OCI-LY1 (cell line): ENCODE data around the gene TAAR2.

Experiments used
- H2AFZ ChIP-seq: fragments of 200-600 bp; sonication (generic), shearing (Covaris generic); 2 replicates; pipeline ENCODE4 v1.6.0; 2014; ENCODE audit warnings: antibody characterized with exemption, mild to moderate bottlenecking, low read length
- H3F3A ChIP-seq: fragments of 200-600 bp; sonication (generic), shearing (Covaris generic); 2 replicates; pipeline ENCODE4 v1.6.0; 2014; ENCODE audit warnings: mild to moderate bottlenecking, antibody characterized with exemption, low read length, moderate library complexity; ENCODE audit not compliant: insufficient read depth
- H3K27ac ChIP-seq: fragments of 200-600 bp; sonication (generic); 2 replicates; pipeline ENCODE4 v1.5.1; 2014; ENCODE audit warnings: low read length, mixed run types, mild to moderate bottlenecking, low read depth; ENCODE audit not compliant: poor library complexity, severe bottlenecking
- H3K27me3 ChIP-seq: fragments of 200-600 bp; sonication (generic); 2 replicates; pipeline ENCODE4 v1.6.0; 2014; ENCODE audit warnings: antibody characterized with exemption, mild to moderate bottlenecking, low read length, moderate library complexity; ENCODE audit not compliant: insufficient read depth
- H3K36me3 ChIP-seq: fragments of 200-600 bp; sonication (generic); 2 replicates; pipeline ENCODE4 v1.6.1; 2014; ENCODE audit warnings: mild to moderate bottlenecking, antibody characterized with exemption, low read length, moderate library complexity, mixed read lengths; ENCODE audit not compliant: insufficient read depth
- H3K4me1 ChIP-seq: fragments of 200-600 bp; sonication (generic); 2 replicates; pipeline ENCODE4 v1.5.1; 2014; ENCODE audit warnings: mild to moderate bottlenecking, low read length, moderate library complexity; ENCODE audit not compliant: insufficient read depth, severe bottlenecking
- H3K4me2 ChIP-seq: fragments of 200-600 bp; sonication (generic), shearing (Covaris generic); 2 replicates; pipeline ENCODE4 v1.6.1; 2014; ENCODE audit warnings: low read length
- H3K4me3 ChIP-seq: fragments of 200-600 bp; sonication (generic); 2 replicates; pipeline ENCODE4 v1.5.1; 2014; ENCODE audit warnings: low read length, low read depth, mild to moderate bottlenecking, mixed read lengths; ENCODE audit not compliant: poor library complexity, severe bottlenecking
- H3K79me2 ChIP-seq: fragments of 200-600 bp; shearing (Covaris generic); 2 replicates; pipeline ENCODE4 v1.6.1; 2016; ENCODE audit warnings: mixed run types, low read length, mixed read lengths; ENCODE audit not compliant: insufficient read depth
- H3K9ac ChIP-seq: fragments of 200-600 bp; sonication (generic), shearing (Covaris generic); 2 replicates; pipeline ENCODE4 v1.6.1; 2014; ENCODE audit warnings: mild to moderate bottlenecking, low read length, mixed read lengths
- H3K9me2 ChIP-seq: fragments of 200-600 bp; sonication (generic), shearing (Covaris generic); 2 replicates; pipeline ENCODE4 v1.6.1; 2014; ENCODE audit warnings: low read depth, mild to moderate bottlenecking, low read length, mixed read lengths
- H3K9me3 ChIP-seq: fragments of 200-600 bp; shearing (Covaris generic); 2 replicates; pipeline ENCODE4 v1.6.1; 2014; ENCODE audit warnings: low read length, mixed read lengths
- H4K20me1 ChIP-seq: fragments of 200-600 bp; sonication (generic), shearing (Covaris generic); 2 replicates; pipeline ENCODE4 v1.6.0; 2016; ENCODE audit warnings: mild to moderate bottlenecking, low read length; ENCODE audit not compliant: insufficient read depth
- CTCF ChIP-seq: fragments of 200-600 bp; sonication (generic), shearing (Covaris generic); IDR thresholded peaks from 2 replicates; pipeline ENCODE4 v1.5.1; 2017; ENCODE audit warnings: mild to moderate bottlenecking, antibody characterized with exemption, low read length, moderate library complexity, mixed read lengths
- EZH2 ChIP-seq: fragments of 200-600 bp; sonication (generic), shearing (Covaris generic); IDR thresholded peaks from 2 replicates; pipeline ENCODE4 v1.8.0; 2017; ENCODE audit warnings: borderline replicate concordance, mixed run types, mild to moderate bottlenecking, antibody characterized with exemption, low read length, moderate library complexity, mixed read lengths

The TAAR2 gene

GRCh38 chr6:132634796-132635195 lies 10.7 kb upstream of the TAAR2 start:
- no peaks in the 10 kb centered on the region for H3K79me2 ChIP-seq
- H3K9ac ChIP-seq: no peak overlapping the region
- no peaks in the 10 kb centered on the region for H3F3A ChIP-seq
- H3K27me3 ChIP-seq: no peaks in the 10 kb centered on the region
- H3K4me2 ChIP-seq: no peak overlapping the region
- TF ChIP-seq CTCF (no peak), EZH2 (no peak)
- H3K4me1 ChIP-seq: no peaks in the 10 kb centered on the region
- no peak overlapping the region for H3K4me3 ChIP-seq
- H3K36me3 ChIP-seq: no peaks in the 10 kb centered on the region
- no peaks in the 10 kb centered on the region for H3K9me3 ChIP-seq
- no peak overlapping the region for H3K27ac ChIP-seq
- no peaks in the 10 kb centered on the region for H4K20me1 ChIP-seq
- H2AFZ ChIP-seq: no peak overlapping the region
- no peaks in the 10 kb centered on the region for H3K9me2 ChIP-seq

- Histone ChIP-seq H3K4me2 (no peak overlapping the region), H3K9me2 (no peaks in the 10 kb centered on the region), H4K20me1 (no peaks in the 10 kb centered on the region), H3K9ac (no peak overlapping the region), H3K27me3 (no peaks in the 10 kb centered on the region), H3K27ac (no peak overlapping the region), H3K36me3 (no peaks in the 10 kb centered on the region), H3F3A (no peaks in the 10 kb centered on the region), H3K9me3 (no peaks in the 10 kb centered on the region), H2AFZ (no peak overlapping the region), H3K4me1 (no peaks in the 10 kb centered on the region), H3K79me2 (no peaks in the 10 kb centered on the region), H3K4me3 (no peak overlapping the region)
- TF ChIP-seq EZH2: no peak
- TF ChIP-seq CTCF: no peak
These were observed 9.3 kb upstream of the TAAR2 start for GRCh38 chr6:132633362-132633761.

- H3F3A ChIP-seq: no peaks in the 10 kb centered on the region
- no peaks in the 10 kb centered on the region for H3K27me3 ChIP-seq
- no peaks in the 10 kb centered on the region for H3K79me2 ChIP-seq
- no peak for TF ChIP-seq EZH2
- TF ChIP-seq CTCF: no peak
- H3K9me2 ChIP-seq: no peaks in the 10 kb centered on the region
- H3K4me2 ChIP-seq: no peak overlapping the region
- H3K4me3 ChIP-seq: no peak overlapping the region
- H3K27ac ChIP-seq: no peak overlapping the region
- H4K20me1 ChIP-seq: no peaks in the 10 kb centered on the region
- H3K36me3 ChIP-seq: no peaks in the 10 kb centered on the region
- no peaks in the 10 kb centered on the region for H3K4me1 ChIP-seq
- H2AFZ ChIP-seq: no peak overlapping the region
- no peaks in the 10 kb centered on the region for H3K9me3 ChIP-seq
- no peak overlapping the region for H3K9ac ChIP-seq
These were observed 799 bp downstream of the TAAR2 start for GRCh38 chr6:132623106-132623845.
